NCI-H2107 treated with DMSO at 0.1 percent for 48 hours (cell line): Measurements from ENCODE around the gene NKX2-4.

Experiments used
- DNase-seq: peaks from one replicate; lab custom pipeline; 2025; ENCODE audit not compliant: unreplicated experiment; lab: John Stamatoyannopoulos, UW

Gene NKX2-4

DNA sequence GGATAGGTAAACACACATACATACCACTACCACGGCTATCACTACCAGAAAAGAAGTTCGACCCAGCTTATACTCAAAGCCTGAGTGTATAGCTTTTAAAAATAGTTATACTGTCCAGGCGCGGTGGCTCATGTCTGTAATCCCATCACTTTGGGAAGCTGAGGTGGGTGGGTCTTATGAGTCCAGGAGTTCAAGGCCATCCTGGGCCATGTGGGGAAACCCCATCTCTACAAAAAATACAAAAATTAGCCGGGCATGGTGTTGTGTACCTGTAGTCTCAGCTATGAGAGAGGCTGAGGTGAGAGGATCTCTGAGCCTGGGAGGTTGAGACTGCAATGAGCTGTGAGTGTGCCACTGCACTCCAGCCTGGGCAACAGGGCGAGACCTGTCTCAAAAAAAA lies 32.9 kb downstream of the NKX2-4 start:
- no peak for DNase-seq

DNA sequence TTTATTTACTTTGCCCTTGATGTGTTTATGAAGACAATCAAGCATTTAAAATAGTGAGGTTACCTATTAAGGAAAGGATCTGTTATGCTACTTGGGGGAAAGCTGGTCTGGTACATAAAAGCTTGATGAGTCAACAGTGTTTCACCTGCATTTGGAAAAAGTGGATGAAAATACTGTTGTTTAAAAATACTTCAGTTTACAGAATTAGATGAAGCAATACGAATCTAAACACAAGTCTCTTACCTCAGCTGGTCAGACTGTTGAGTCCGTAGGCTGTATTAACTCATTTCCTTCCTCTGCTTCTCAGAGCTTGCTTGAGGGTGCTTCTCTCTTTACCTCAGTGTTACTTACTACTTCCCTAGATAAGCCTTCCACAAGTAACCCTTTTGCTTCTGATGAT lies 36.1 kb downstream of the NKX2-4 start:
- DNase-seq, result no peak

DNA sequence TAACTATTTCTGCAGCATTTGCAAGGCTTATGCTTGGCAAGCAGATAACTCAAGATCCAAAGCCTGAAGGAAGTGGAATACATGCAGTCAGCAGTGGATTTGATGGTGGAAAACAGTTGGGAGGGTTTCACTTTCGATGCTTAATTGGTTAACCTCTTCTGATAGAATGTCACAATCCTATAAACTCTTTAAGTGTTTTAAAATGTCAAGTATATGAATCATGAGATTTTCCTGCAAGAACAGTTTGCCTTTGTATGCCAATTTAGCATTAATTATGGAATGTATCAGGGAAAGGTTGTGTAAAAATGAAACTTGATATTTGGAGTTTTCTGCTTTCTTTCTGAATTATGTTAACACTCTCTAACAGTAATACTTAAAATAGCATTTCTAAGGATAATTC lies 36.6 kb downstream of the NKX2-4 start:
- no peak for DNase-seq

GRCh38 chr20:21358737-21359136 lies 38.6 kb downstream of the NKX2-4 start:
- DNase-seq, result no peak

- no peak for DNase-seq
Observed at GRCh38 chr20:21357844-21358243, 39.5 kb downstream of the NKX2-4 start.

DNA sequence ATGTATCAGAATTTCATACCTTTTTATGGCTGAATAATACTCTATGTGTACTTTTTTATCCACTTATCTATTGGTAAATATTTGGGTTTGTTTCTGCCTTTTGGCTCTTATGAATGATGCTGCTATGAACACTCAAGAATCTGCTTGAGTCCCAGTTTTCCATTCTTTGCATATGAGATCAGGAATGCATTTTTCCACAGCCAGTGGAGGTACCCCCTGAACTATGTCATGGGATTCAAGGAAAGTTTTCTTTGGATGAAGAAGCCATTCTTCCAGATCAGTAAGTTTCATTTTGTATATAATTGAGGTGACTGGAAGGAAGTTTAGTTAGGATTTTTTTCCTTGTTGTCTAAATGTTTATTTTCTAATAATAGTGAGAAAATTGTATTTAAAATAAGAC lies 40.9 kb downstream of the NKX2-4 start:
- no peak for DNase-seq

- DNase-seq, result no peak
Observed at GRCh38 chr20:21355981-21356380, 41.3 kb downstream of the NKX2-4 start.

DNA sequence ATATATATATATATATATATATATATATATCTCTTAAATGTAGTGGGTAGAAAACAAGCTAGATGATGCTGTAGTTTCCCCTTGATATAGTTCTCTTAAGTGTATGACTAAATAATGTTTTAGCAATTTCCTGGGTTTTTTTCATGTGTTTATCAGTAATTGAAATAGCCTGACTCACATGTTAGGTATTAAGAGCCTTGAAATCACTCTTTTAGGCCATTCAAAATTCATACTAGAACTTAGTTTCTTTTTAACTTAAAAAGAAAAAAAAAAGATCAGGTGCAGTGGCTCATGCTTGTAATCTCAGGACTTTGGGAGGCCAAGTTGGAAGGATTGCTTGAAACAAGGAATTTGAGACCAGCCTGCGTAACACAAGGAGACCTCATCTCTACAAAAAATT lies 44.1 kb downstream of the NKX2-4 start:
- DNase-seq, result no peak

DNA sequence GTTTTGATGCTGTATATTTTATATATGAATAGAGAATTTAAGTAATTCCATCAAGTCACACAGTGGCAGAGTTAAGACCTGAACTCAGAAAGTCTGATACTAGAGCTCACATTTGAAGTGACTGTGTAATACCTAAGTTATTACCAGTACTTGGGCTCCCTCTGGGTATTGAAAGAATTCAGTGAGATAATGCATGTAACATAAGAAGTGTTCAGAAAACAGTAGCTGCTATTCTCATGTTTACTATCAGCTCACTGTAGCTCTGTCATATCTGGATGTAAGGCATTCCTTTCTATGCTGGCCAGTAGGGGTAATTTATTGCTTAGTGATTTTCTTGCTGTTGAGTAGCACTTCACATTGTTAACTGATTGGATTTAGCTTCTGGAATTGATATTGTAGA lies 44.6 kb downstream of the NKX2-4 start:
- no peak for DNase-seq
